Measurements from ENCODE around the gene LRFN5. TPM values are rescaled to one million over a fixed set of nuclear protein-coding genes. Genes with fewer than 3 reads are reported as not detected.

The LRFN5 gene
- total RNA-seq, 2 donors from 2014 or later, result not detected

DNA sequence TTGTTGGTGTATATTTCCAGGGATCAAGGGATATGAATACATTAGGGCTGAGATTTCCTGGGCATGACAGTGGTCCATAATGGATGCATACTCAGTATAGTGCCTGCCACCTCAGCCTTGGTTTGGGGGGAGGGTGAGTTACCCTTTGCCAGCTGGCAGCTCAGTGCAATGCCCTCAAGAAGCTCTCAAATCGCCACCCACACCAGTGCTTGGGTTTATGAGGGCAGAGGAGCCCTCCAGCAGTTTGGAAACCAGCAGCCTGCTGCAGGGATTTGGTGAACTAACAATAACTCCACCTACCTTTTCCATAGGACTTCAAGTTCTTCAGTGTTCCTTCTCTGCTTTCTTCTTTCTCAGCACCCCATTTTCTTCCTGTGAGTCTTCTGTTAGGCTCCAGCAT is 218.9 kb downstream of the LRFN5 start:
- Mint-ChIP-seq H3K27ac (no peak overlapping the region), H3K36me3 (ENCODE audit: low read depth) (no peaks in the 10 kb centered on the region), H3K27me3 (no peaks in the 10 kb centered on the region), H3K4me1 (no peaks in the 10 kb centered on the region), H3K4me3 (no peak overlapping the region)
- no peaks in the 10 kb centered on the region for H3K9me3 ChIP-seq (ENCODE audit: control insufficient read depth, low read length, poor library complexity, severe bottlenecking)
- DNase-seq (no peak), ATAC-seq (no peak)

DNA sequence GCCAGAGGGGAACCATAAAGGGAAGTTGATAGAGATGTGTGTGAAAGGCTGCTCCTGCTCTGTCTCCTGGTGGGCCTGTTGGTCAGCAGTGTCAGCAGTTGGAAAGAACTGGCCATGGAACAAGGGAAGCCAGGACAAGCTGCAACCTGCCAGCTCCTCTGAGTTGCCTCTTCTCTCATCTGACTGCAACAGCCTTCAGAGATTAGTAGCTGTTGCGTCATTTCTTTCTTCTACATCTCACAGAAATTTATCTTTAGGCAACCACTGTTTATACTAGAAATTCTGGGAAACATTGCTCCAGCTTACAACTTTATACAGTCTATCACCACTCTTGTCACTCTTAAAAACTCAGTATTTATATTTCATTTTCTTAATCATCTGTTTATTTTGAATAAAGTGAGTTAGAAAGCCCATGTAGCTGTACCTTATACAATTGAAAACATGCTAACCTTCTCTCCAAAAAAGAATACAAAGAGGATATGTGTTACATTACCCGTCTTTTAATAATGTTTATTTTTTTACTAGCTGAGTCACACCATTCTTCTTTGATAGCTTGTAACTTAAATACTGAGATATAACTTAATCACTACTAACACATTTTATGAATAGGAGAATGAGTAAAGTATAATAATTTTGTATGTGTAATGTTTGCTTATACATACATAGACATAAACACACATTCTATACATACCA is 224.2 kb downstream of the LRFN5 start:
- H3K36me3 Mint-ChIP-seq (ENCODE audit: low read depth), result no peaks in the 10 kb centered on the region
- no peaks in the 10 kb centered on the region for H3K27me3 Mint-ChIP-seq
- no peak overlapping the region for H3K4me3 Mint-ChIP-seq
- H3K4me1 Mint-ChIP-seq, result no peaks in the 10 kb centered on the region
- no peaks in the 10 kb centered on the region for H3K9me3 ChIP-seq (ENCODE audit: control insufficient read depth, low read length, poor library complexity, severe bottlenecking)
- ATAC-seq, result no peak
- no peak overlapping the region for H3K27ac Mint-ChIP-seq
- no peak for DNase-seq

DNA sequence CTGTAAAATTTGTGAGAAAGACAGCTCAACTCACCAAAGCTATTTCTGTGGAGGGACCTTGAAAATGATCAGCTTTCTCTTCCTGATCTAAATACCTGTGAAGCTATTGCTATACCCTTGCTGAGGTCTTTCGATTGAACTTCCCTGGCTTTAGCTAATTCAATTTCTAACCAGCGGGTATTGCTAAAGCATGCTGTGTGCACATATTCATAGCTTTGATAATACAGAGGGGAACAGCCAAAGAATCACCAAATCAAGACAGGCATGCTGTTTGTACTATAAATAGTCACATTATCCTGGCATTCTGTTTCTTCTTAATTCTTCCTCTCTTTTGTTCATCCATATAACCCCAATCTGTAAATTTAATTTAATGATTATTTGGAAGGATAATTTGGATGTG is 233.0 kb downstream of the LRFN5 start:
- no peaks in the 10 kb centered on the region for H3K36me3 Mint-ChIP-seq (ENCODE audit: low read depth)
- H3K9me3 ChIP-seq (ENCODE audit: control insufficient read depth, low read length, poor library complexity, severe bottlenecking), result no peaks in the 10 kb centered on the region
- H3K4me1 Mint-ChIP-seq, result no peaks in the 10 kb centered on the region
- no peak overlapping the region for H3K27ac Mint-ChIP-seq
- H3K27me3 Mint-ChIP-seq, result no peaks in the 10 kb centered on the region
- ATAC-seq (no peak), DNase-seq (no peak)
- no peak overlapping the region for H3K4me3 Mint-ChIP-seq

DNA sequence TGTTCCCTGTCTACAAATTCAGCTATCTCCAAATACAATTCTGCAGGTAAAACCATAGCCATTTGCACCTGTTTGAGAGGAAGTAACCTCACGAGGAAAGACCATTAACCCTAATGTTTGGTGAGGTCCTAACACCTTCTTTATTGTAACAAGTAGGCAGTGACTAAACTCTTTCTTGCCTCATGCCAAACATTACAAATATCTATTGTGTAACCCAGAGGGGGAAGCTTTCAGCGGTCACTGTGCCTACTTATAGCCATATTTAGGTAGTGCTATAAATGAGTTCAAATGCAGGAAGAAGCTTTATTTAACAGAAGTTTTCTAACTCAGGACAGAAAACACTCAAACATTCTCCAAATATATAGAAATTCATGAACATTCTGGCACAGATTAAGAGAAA is 252.7 kb downstream of the LRFN5 start:
- no peak for ATAC-seq
- H3K4me3 Mint-ChIP-seq, result no peak overlapping the region

DNA sequence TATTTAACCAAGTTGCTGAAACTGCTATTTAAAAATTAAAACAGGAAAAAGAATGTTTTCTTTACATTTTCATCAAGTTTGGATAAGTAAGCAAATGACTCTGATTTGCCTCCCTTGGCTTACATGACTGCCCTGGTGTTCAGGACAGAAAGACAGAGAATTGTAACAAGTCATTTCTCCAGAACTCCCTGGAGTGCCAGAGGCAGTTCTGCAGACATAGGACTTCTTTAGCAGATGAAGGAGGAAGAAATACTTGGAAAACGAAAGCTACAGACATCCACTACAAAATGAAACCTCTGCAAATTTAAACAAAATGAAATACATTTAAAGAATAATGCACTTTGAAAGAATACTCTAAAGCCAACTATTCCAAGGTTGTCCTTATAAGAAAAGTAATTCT is 253.9 kb downstream of the LRFN5 start:
- no peaks in the 10 kb centered on the region for H3K4me1 Mint-ChIP-seq
- ATAC-seq (no peak), DNase-seq (no peak)
- no peaks in the 10 kb centered on the region for H3K9me3 ChIP-seq (ENCODE audit: control insufficient read depth, low read length, poor library complexity, severe bottlenecking)
- no peak overlapping the region for H3K27ac Mint-ChIP-seq
- no peaks in the 10 kb centered on the region for H3K27me3 Mint-ChIP-seq
- no peaks in the 10 kb centered on the region for H3K36me3 Mint-ChIP-seq (ENCODE audit: low read depth)
- H3K4me3 Mint-ChIP-seq, result no peak overlapping the region

More for the DNA sequence above, 252.7 kb downstream of the LRFN5 start:
- Mint-ChIP-seq H3K27ac (no peak overlapping the region), H3K27me3 (no peaks in the 10 kb centered on the region), H3K4me1 (no peaks in the 10 kb centered on the region), H3K36me3 (ENCODE audit: low read depth) (no peaks in the 10 kb centered on the region)
- DNase-seq, result no peak
- H3K9me3 ChIP-seq (ENCODE audit: control insufficient read depth, low read length, poor library complexity, severe bottlenecking), result no peaks in the 10 kb centered on the region

DNA sequence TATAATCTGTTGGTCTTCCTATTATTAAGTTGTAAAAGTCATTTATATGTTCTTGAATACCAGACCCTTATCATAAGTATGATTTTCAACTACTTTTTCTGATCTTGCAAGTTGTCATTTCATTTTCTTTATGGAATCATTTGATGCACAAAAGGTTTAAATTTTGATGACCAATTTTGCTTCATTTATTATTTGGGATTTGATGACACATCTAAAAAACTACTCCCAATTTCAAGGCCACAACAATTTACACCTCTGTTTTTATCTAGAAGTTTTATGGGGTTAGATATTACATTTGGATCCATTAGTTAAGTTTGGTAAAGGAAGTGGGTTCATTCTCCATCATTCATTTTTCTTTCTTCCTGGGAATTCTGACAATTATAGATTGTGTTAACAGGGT is 259.2 kb downstream of the LRFN5 start:
- Mint-ChIP-seq H3K27ac (no peak overlapping the region), H3K4me3 (no peak overlapping the region), H3K4me1 (no peaks in the 10 kb centered on the region), H3K27me3 (no peaks in the 10 kb centered on the region), H3K36me3 (ENCODE audit: low read depth) (no peaks in the 10 kb centered on the region)
- H3K9me3 ChIP-seq (ENCODE audit: control insufficient read depth, low read length, poor library complexity, severe bottlenecking), result no peaks in the 10 kb centered on the region
- no peak for DNase-seq
- ATAC-seq, result no peak

DNA sequence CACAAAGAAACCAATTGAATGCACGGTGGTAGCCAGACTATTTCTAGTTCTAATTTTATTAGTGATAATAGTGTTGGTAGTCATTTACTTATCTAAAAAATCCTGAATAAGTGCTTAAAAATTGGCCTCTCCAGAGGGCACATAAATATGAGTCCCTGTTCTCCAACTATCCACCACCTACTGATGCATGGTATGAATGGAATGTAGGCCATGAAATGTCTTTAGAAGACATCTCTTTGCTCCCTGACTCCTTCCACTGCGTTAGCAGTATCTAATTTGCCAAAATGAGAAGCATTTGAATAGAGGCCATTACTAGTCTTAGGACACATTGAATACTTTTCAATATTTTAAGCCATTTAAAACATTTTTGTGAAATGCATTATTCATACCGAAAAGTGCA is 261.7 kb downstream of the LRFN5 start:
- no peak for DNase-seq
- no peak for ATAC-seq
- H3K36me3 Mint-ChIP-seq (ENCODE audit: low read depth), result no peaks in the 10 kb centered on the region
- H3K9me3 ChIP-seq (ENCODE audit: control insufficient read depth, low read length, poor library complexity, severe bottlenecking), result no peaks in the 10 kb centered on the region
- H3K4me1 Mint-ChIP-seq, result no peaks in the 10 kb centered on the region
- H3K27ac Mint-ChIP-seq, result no peak overlapping the region
- H3K4me3 Mint-ChIP-seq, result no peak overlapping the region
- H3K27me3 Mint-ChIP-seq, result no peaks in the 10 kb centered on the region

DNA sequence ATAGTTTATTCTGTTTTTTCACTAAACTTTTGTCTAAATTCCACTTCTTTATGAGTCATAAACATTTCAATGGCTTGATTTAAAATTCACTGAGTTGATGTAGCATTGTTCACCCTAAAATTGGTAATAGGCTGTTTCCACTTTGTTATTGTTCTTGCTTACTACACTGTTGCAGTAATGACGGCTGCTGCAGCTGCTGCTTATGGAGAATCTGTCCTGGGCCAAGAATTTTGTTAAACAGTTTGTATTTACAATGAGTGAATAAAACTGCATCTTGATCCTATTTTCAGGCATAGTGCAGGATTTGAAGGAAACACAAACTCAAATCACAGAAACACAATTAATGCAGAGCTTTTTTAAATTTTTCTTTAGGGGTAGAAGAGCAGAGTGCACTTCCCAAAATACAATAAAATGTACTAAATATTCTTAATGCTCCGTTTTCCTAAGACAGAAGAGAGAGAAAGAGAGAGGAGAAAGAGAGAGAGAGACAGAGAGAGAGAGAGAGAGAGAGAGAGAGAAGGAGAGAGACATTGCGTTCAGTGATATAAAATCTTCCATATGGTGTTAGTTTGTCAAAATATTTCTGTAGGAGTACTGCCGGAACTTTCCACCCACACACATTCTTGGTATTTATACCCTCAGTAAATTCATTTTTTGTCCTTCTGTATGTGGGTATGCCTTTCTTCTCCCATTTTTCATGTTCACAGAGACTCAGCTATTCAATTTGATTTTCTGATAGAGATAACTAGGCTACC is 266.4 kb downstream of the LRFN5 start:
- DNase-seq (no peak), ATAC-seq (no peak)
- no peaks in the 10 kb centered on the region for H3K9me3 ChIP-seq (ENCODE audit: control insufficient read depth, low read length, poor library complexity, severe bottlenecking)
- Mint-ChIP-seq H3K4me1 (no peaks in the 10 kb centered on the region), H3K27me3 (no peaks in the 10 kb centered on the region), H3K4me3 (no peak overlapping the region), H3K27ac (no peak overlapping the region), H3K36me3 (ENCODE audit: low read depth) (no peaks in the 10 kb centered on the region)

DNA sequence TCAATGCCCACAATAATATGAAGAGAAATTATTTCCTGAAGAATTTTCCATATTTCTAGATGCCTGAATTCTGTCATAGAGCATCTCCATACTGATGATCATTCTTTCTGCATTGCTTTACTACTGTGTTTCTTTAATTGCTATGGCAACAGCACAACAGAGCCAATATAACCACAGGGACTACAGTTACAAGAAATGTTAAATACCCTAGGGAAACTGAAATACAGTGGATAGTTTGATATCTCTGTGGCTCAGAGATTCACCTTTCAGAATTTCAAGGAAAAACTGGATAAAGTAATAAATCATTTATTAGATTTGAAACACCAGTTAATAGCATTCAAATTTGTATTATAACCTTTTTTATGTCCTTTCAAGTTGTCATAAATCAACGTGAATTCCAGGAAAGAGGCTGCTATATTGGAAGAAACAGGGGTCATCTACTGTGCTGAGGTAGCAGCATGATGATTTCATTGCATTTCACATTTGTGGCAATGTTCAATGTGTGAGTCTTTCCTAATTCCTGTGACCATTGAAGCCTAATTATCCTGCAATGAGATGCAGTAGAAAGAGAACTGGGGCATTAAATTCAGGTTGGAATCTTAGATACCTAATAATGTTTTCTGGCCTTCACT is 267.1 kb downstream of the LRFN5 start:
- Mint-ChIP-seq H3K27me3 (no peaks in the 10 kb centered on the region), H3K4me1 (no peaks in the 10 kb centered on the region), H3K27ac (no peak overlapping the region), H3K4me3 (no peak overlapping the region), H3K36me3 (ENCODE audit: low read depth) (no peaks in the 10 kb centered on the region)
- ATAC-seq (no peak), DNase-seq (no peak)
- no peaks in the 10 kb centered on the region for H3K9me3 ChIP-seq (ENCODE audit: control insufficient read depth, low read length, poor library complexity, severe bottlenecking)

DNA sequence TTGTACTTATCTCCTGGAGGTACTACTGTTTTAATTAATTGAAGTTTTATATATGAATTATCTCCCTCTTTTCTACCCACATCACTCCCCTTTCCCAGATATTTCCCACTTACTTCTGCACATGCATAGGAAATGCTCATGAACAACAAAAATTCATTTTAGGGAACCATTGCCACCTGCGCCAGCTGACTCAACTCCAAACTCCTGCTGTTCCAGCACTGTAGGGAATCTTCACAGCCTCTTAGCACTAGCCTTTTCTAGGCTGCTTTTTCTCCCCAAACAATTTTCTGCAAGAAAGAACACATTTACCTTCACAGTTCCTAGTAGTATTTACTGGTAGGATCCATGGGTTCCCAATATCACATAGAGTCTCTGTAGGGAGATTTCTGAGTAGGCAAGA is 268.4 kb downstream of the LRFN5 start:
- no peaks in the 10 kb centered on the region for H3K9me3 ChIP-seq (ENCODE audit: control insufficient read depth, low read length, poor library complexity, severe bottlenecking)
- Mint-ChIP-seq H3K4me3 (no peak overlapping the region), H3K36me3 (ENCODE audit: low read depth) (no peaks in the 10 kb centered on the region), H3K4me1 (no peaks in the 10 kb centered on the region), H3K27me3 (no peaks in the 10 kb centered on the region), H3K27ac (no peak overlapping the region)
- ATAC-seq (no peak), DNase-seq (no peak)

DNA sequence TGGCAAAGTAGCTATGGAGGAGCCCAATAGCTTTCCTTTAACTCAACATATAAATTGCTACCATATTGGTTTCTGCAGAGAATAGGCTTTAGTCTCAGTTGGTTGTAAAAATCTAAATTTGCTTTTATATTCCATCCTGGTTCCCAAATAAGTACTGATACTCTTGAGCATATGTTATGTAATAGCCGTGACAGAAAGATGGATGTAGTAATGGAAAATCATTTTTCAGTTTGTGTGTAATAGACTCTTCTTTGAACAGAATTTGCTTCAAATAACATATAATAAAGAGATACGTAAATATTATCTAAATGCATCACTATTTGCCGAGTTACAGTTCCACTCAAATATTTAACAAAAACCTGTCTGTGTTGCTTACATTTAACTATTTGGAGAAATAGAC is 271.6 kb downstream of the LRFN5 start:
- Mint-ChIP-seq H3K36me3 (ENCODE audit: low read depth) (no peaks in the 10 kb centered on the region), H3K4me1 (no peaks in the 10 kb centered on the region), H3K27ac (no peak overlapping the region), H3K27me3 (no peaks in the 10 kb centered on the region), H3K4me3 (no peak overlapping the region)
- H3K9me3 ChIP-seq (ENCODE audit: control insufficient read depth, low read length, poor library complexity, severe bottlenecking), result no peaks in the 10 kb centered on the region
- no peak for ATAC-seq
- no peak for DNase-seq

DNA sequence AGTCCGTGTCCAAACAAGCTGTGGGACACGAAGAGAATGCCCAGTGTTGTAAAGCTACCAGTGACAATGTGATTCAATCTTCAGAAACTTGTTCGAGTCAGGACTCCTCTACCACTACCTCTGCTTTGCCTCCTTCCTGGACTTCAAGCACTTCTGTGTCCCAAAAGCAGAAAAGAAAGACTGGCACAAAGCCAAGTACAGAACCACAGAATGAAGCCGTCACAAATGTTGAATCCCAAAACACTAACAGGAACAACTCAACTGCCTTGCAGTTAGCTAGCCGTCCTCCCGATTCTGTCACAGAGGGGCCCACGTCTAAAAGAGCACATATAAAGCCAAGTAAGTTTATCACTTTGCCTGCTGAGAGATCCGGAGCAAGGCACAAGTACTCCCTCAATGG is 284.9 kb downstream of the LRFN5 start:
- no peaks in the 10 kb centered on the region for H3K4me1 Mint-ChIP-seq

DNA sequence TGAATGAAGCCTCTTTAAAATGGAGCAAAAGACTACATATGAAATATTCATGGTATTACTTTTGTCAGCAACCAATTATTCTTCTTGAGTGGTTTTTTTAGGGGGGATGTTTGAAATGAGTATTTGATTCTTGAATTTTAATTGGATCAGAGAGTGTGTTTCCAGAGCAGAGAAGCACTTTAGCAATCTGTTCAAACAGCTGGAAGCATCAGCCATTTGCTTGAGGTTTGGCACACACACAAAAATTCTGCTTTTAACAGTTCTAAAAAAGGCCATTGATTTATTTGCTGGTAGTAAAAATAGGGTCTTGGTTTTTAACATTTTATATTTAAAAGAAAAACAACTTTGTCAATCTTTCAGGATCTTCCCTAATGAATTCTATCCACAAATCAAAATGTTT is 292.7 kb downstream of the LRFN5 start:
- no peaks in the 10 kb centered on the region for H3K27me3 Mint-ChIP-seq
- no peaks in the 10 kb centered on the region for H3K36me3 Mint-ChIP-seq (ENCODE audit: low read depth)
- no peak overlapping the region for H3K27ac Mint-ChIP-seq
- DNase-seq (no peak), ATAC-seq (no peak)
- no peaks in the 10 kb centered on the region for H3K4me1 Mint-ChIP-seq
- no peak overlapping the region for H3K4me3 Mint-ChIP-seq
- H3K9me3 ChIP-seq (ENCODE audit: control insufficient read depth, low read length, poor library complexity, severe bottlenecking), result no peaks in the 10 kb centered on the region

More for the DNA sequence above, 284.9 kb downstream of the LRFN5 start:
- Mint-ChIP-seq H3K4me3 (no peak overlapping the region), H3K27me3 (peaks cover 6% of the 10 kb centered on the region), H3K36me3 (ENCODE audit: low read depth) (no peaks in the 10 kb centered on the region), H3K27ac (no peak overlapping the region)
- DNase-seq (no peak), ATAC-seq (no peak)
- no peaks in the 10 kb centered on the region for H3K9me3 ChIP-seq (ENCODE audit: control insufficient read depth, low read length, poor library complexity, severe bottlenecking)

DNA sequence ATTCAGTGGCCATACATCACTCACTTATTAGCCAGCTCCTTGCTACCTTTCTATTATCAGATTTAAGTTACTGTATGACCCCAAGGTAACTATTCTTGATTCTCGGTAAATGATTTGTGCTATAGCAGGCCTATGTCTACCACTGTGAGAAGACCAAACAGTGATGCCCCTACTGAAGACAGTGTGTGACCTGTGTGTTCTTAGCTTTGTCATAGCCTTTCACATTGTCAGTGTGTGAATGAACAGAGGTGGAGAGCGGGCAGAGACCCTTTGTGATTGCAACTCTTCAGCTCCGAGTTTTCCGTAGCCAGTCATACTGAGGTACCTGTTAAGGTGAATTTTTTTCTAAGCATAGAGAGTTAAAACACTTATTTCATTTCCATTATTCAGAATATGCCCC is 294.0 kb downstream of the LRFN5 start:
- no peaks in the 10 kb centered on the region for H3K9me3 ChIP-seq (ENCODE audit: control insufficient read depth, low read length, poor library complexity, severe bottlenecking)
- Mint-ChIP-seq H3K27ac (no peak overlapping the region), H3K27me3 (no peaks in the 10 kb centered on the region), H3K4me1 (no peaks in the 10 kb centered on the region), H3K4me3 (no peak overlapping the region), H3K36me3 (ENCODE audit: low read depth) (no peaks in the 10 kb centered on the region)
- DNase-seq (no peak), ATAC-seq (no peak)

Data from T-helper 17 cell (primary cell).